Measurements from ENCODE around the gene RAB20.
"Not testable (repeated sequence)": the region's sequence is repeated elsewhere in the genome, so short reads cannot be mapped to it uniquely, and the experiment has no call there.

Gene RAB20

GRCh38 chr13:110533771-110534670, 27.5 kb downstream of the RAB20 start:
- no peak overlapping the region for H3K27ac Mint-ChIP-seq
- no peaks in the 10 kb centered on the region for H3K36me3 Mint-ChIP-seq (ENCODE audit: low read depth)
- no peak for DNase-seq
- no peak overlapping the region for H3K4me3 Mint-ChIP-seq
- no peaks in the 10 kb centered on the region for H3K27me3 Mint-ChIP-seq
- H3K4me1 Mint-ChIP-seq (ENCODE audit: low read depth): peaks cover 9% of the 10 kb centered on the region
- H3K9me3 Mint-ChIP-seq: no peaks in the 10 kb centered on the region

GRCh38 chr13:110532258-110532657, 29.3 kb downstream of the RAB20 start:
- not testable (repeated sequence) for H3K36me3 Mint-ChIP-seq (ENCODE audit: low read depth); H3K4me3 Mint-ChIP-seq; H3K27ac Mint-ChIP-seq; H3K9me3 Mint-ChIP-seq; DNase-seq; H3K4me1 Mint-ChIP-seq (ENCODE audit: low read depth); H3K27me3 Mint-ChIP-seq

- H3K27ac Mint-ChIP-seq: no peak overlapping the region
- no peak for DNase-seq
These were observed 29.8 kb downstream of the RAB20 start for GRCh38 chr13:110531671-110532083.

GRCh38 chr13:110531100-110531499, 30.4 kb downstream of the RAB20 start:
- Mint-ChIP-seq H3K9me3 (no peaks in the 10 kb centered on the region), H3K27me3 (no peaks in the 10 kb centered on the region), H3K27ac (no peak overlapping the region), H3K4me3 (no peak overlapping the region), H3K36me3 (ENCODE audit: low read depth) (no peaks in the 10 kb centered on the region), H3K4me1 (ENCODE audit: low read depth) (peaks cover 10% of the 10 kb centered on the region)
- DNase-seq: no peak

More at GRCh38 chr13:110531671-110532083, 29.8 kb downstream of the RAB20 start:
- no peaks in the 10 kb centered on the region for H3K27me3 Mint-ChIP-seq
- H3K9me3 Mint-ChIP-seq: no peaks in the 10 kb centered on the region
- no peak overlapping the region for H3K4me3 Mint-ChIP-seq
- peaks cover 8% of the 10 kb centered on the region for H3K4me1 Mint-ChIP-seq (ENCODE audit: low read depth)
- H3K36me3 Mint-ChIP-seq (ENCODE audit: low read depth): no peaks in the 10 kb centered on the region

DNA sequence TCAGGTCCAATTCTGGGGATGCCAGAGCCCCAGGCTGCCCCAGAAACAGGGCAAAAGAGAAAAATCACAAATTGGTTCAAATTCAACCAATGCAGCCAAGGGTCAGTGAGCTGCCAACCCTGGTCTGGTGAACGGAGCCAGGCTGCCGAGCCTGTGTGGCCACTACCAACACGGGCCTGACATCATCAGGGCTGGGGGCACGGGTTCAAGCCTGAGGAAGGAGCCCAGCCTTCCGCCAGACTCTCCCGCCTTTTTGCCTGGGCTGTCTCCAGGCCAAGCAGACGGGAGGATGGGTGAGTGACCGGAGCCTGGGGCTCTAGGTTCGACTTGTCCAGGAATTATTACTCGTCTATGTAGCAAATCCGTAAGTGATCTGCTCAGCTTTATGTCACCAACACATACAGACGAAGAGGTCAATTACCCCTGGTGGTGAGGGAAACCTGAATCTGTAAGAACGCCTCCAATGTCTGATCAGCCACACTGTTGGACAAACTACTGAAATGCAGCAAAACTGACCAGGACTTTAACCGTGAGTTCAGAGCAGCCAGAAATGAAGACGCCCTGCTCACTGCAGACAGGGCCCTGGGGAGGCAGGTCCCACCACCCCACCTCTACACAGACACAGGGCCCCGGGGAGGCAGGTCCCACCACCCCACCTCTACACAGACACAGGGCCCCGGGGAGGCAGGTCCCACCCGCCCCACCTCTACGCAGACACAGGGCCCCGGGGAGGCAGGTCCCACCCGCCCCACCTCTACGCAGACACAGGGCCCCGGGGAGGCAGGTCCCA, 31.8 kb downstream of the RAB20 start:
- Mint-ChIP-seq H3K4me1 (ENCODE audit: low read depth) (peaks cover 22% of the 10 kb centered on the region), H3K27me3 (no peaks in the 10 kb centered on the region), H3K36me3 (ENCODE audit: low read depth) (no peaks in the 10 kb centered on the region), H3K9me3 (no peaks in the 10 kb centered on the region), H3K27ac (no peak overlapping the region), H3K4me3 (no peak overlapping the region)
- no peak for DNase-seq

GRCh38 chr13:110528911-110529310, 32.6 kb downstream of the RAB20 start:
- no peak for DNase-seq
- Mint-ChIP-seq H3K36me3 (ENCODE audit: low read depth) (no peaks in the 10 kb centered on the region), H3K27ac (no peak overlapping the region)

GRCh38 chr13:110528371-110528770, 33.2 kb downstream of the RAB20 start:
- no peak for DNase-seq
- H3K27ac Mint-ChIP-seq: no peak overlapping the region
- no peaks in the 10 kb centered on the region for H3K27me3 Mint-ChIP-seq
- no peaks in the 10 kb centered on the region for H3K36me3 Mint-ChIP-seq (ENCODE audit: low read depth)
- H3K9me3 Mint-ChIP-seq: no peaks in the 10 kb centered on the region
- peaks cover 29% of the 10 kb centered on the region for H3K4me1 Mint-ChIP-seq (ENCODE audit: low read depth)
- H3K4me3 Mint-ChIP-seq: no peak overlapping the region

More at GRCh38 chr13:110528911-110529310, 32.6 kb downstream of the RAB20 start:
- no peak overlapping the region for H3K4me3 Mint-ChIP-seq
- H3K27me3 Mint-ChIP-seq: no peaks in the 10 kb centered on the region
- H3K4me1 Mint-ChIP-seq (ENCODE audit: low read depth): peaks cover 29% of the 10 kb centered on the region
- H3K9me3 Mint-ChIP-seq: no peaks in the 10 kb centered on the region

- Mint-ChIP-seq H3K27me3 (no peaks in the 10 kb centered on the region), H3K36me3 (ENCODE audit: low read depth) (no peaks in the 10 kb centered on the region), H3K4me3 (no peak overlapping the region), H3K27ac (no peak overlapping the region), H3K4me1 (ENCODE audit: low read depth) (peaks cover 29% of the 10 kb centered on the region), H3K9me3 (no peaks in the 10 kb centered on the region)
- no peak for DNase-seq
These were observed 35.9 kb downstream of the RAB20 start for GRCh38 chr13:110525328-110526319.

GRCh38 chr13:110524541-110525257, 36.8 kb downstream of the RAB20 start:
- Mint-ChIP-seq H3K27me3 (no peaks in the 10 kb centered on the region), H3K4me3 (no peak overlapping the region), H3K27ac (no peak overlapping the region), H3K4me1 (ENCODE audit: low read depth) (peaks cover 29% of the 10 kb centered on the region), H3K9me3 (no peaks in the 10 kb centered on the region), H3K36me3 (ENCODE audit: low read depth) (no peaks in the 10 kb centered on the region)
- no peak for DNase-seq

- no peak overlapping the region for H3K27ac Mint-ChIP-seq
- no peaks in the 10 kb centered on the region for H3K36me3 Mint-ChIP-seq (ENCODE audit: low read depth)
- peaks cover 29% of the 10 kb centered on the region for H3K4me1 Mint-ChIP-seq (ENCODE audit: low read depth)
- no peaks in the 10 kb centered on the region for H3K27me3 Mint-ChIP-seq
- H3K9me3 Mint-ChIP-seq: no peaks in the 10 kb centered on the region
- DNase-seq: no peak
- no peak overlapping the region for H3K4me3 Mint-ChIP-seq
These were observed 37.5 kb downstream of the RAB20 start for GRCh38 chr13:110523838-110524540.

GRCh38 chr13:110523180-110523579, 38.3 kb downstream of the RAB20 start:
- DNase-seq: no peak
- Mint-ChIP-seq H3K4me3 (no peak overlapping the region), H3K27ac (no peak overlapping the region), H3K36me3 (ENCODE audit: low read depth) (no peaks in the 10 kb centered on the region), H3K9me3 (no peaks in the 10 kb centered on the region), H3K27me3 (no peaks in the 10 kb centered on the region), H3K4me1 (ENCODE audit: low read depth) (peaks cover 29% of the 10 kb centered on the region)

DNA sequence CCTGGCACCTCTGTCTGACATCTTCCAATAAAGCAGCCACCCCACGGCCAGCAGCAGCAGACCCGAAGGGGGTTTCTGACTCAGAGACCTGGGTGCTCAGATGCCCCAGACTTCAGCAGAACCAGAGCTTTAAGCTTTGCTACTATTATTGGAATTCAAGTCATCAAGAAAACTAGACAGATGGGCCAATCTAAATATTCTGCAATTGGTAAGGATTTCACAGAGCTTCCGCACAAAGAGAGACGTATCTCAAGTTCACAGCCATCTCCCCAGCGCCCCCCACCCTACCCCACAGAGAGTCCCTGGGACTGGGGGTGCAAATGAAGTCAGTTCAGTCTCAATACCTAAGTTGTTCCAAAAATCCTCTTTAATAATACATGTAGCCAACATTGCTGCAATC, 38.8 kb downstream of the RAB20 start:
- Mint-ChIP-seq H3K27me3 (no peaks in the 10 kb centered on the region), H3K4me1 (ENCODE audit: low read depth) (peaks cover 29% of the 10 kb centered on the region), H3K36me3 (ENCODE audit: low read depth) (no peaks in the 10 kb centered on the region), H3K4me3 (no peak overlapping the region), H3K27ac (no peak overlapping the region), H3K9me3 (no peaks in the 10 kb centered on the region)
- DNase-seq: no peak

DNA sequence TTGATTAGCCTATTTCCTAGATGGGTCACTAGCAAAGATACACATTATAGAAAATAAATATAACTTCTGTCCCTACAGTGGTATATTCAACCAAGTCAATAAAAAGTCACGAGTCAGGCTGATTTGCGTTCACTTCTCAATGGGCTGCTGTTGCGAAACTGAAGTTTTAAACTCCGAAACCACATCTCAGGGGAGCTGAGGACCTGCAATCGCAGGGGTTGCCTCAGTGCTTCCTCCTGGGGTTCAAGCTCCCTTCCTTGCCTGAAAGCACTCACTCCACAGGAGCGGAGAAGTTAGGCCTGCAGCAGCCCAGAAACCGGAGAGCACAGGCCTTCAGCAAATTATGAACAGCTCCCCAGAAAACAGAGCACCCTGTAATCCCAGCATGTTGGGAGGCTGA, 39.6 kb downstream of the RAB20 start:
- peaks cover 4% of the 10 kb centered on the region for H3K27me3 Mint-ChIP-seq
- H3K9me3 Mint-ChIP-seq: no peaks in the 10 kb centered on the region
- no peak overlapping the region for H3K4me3 Mint-ChIP-seq
- no peak for DNase-seq
- H3K36me3 Mint-ChIP-seq (ENCODE audit: low read depth): no peaks in the 10 kb centered on the region
- no peak overlapping the region for H3K27ac Mint-ChIP-seq
- H3K4me1 Mint-ChIP-seq (ENCODE audit: low read depth): peaks cover 29% of the 10 kb centered on the region
